HG02623 (cell line): ENCODE data around the gene TEKTIP1.
"Not testable (repeated sequence)": the region's sequence is repeated elsewhere in the genome, so short reads cannot be mapped to it uniquely, and the experiment has no call there.

ENCODE experiments used
- ATAC-seq: cut with Tn5 transposase; IDR thresholded peaks from one replicate; pipeline ENCODE4 v1.9.1; 2021; ENCODE audit warnings: moderate library complexity; ENCODE audit not compliant: unreplicated experiment

TEKTIP1 gene

GRCh38 chr19:3556423-3556977 lies 17.5 kb downstream of the TEKTIP1 start:
- no peak for ATAC-seq

- no peak for ATAC-seq
These were observed 18.0 kb downstream of the TEKTIP1 start for GRCh38 chr19:3556978-3557460.

GRCh38 chr19:3557461-3558248 lies 18.7 kb downstream of the TEKTIP1 start, which contains the start of gene MFSD12:
TSS of gene MFSD12 (minus strand) at chr19:3557586. CDS start at chr19:3557403, 183 bp downstream.
- ATAC-seq, result peak; percentile 68

- ATAC-seq, result no peak
These were observed 24.9 kb downstream of the TEKTIP1 start for GRCh38 chr19:3563709-3564524.

GRCh38 chr19:3565139-3565538 lies 26.2 kb downstream of the TEKTIP1 start:
- no peak for ATAC-seq

GRCh38 chr19:3570042-3570441 lies 31.1 kb downstream of the TEKTIP1 start:
- not testable (repeated sequence) for ATAC-seq

- ATAC-seq, result no peak
These were observed 31.6 kb downstream of the TEKTIP1 start for GRCh38 chr19:3570606-3571011.

GRCh38 chr19:3572132-3572854 lies 33.3 kb downstream of the TEKTIP1 start:
- peak; percentile 91 for ATAC-seq

- no peak for ATAC-seq
These were observed 33.8 kb downstream of the TEKTIP1 start, which contains the start of gene HMG20B for GRCh38 chr19:3572855-3573161. TSS of gene HMG20B (plus strand) at chr19:3572944. CDS start at chr19:3573310, 366 bp downstream.

- no peak for ATAC-seq
These were observed 34.3 kb downstream of the TEKTIP1 start for GRCh38 chr19:3573162-3573857.

- no peak for ATAC-seq
These were observed 35.1 kb downstream of the TEKTIP1 start for GRCh38 chr19:3573858-3574637.

- ATAC-seq, result no peak
These were observed 36.3 kb downstream of the TEKTIP1 start for GRCh38 chr19:3575260-3575741.

- no peak for ATAC-seq
These were observed 37.1 kb downstream of the TEKTIP1 start for GRCh38 chr19:3575949-3576673.

GRCh38 chr19:3576696-3577443 lies 37.9 kb downstream of the TEKTIP1 start:
- ATAC-seq, result no peak

- no peak for ATAC-seq
These were observed 38.9 kb downstream of the TEKTIP1 start for GRCh38 chr19:3577723-3578344.

GRCh38 chr19:3578390-3578789 lies 39.4 kb downstream of the TEKTIP1 start:
- ATAC-seq, result no peak

- ATAC-seq, result no peak
These were observed 41.4 kb downstream of the TEKTIP1 start for GRCh38 chr19:3580156-3580934.
